Activated CD4-positive, alpha-beta T cell treated with anti-CD3 and anti-CD28 coated beads, Interleukin-2, amount 50 U/mL, for 1 hour (primary cell): ENCODE data around the gene IGHMBP2.

ENCODE experiments used
- DNase-seq: peaks from one replicate; pipeline ENCODE4 v3.0.0-alpha.2; 2020

IGHMBP2 gene

DNA sequence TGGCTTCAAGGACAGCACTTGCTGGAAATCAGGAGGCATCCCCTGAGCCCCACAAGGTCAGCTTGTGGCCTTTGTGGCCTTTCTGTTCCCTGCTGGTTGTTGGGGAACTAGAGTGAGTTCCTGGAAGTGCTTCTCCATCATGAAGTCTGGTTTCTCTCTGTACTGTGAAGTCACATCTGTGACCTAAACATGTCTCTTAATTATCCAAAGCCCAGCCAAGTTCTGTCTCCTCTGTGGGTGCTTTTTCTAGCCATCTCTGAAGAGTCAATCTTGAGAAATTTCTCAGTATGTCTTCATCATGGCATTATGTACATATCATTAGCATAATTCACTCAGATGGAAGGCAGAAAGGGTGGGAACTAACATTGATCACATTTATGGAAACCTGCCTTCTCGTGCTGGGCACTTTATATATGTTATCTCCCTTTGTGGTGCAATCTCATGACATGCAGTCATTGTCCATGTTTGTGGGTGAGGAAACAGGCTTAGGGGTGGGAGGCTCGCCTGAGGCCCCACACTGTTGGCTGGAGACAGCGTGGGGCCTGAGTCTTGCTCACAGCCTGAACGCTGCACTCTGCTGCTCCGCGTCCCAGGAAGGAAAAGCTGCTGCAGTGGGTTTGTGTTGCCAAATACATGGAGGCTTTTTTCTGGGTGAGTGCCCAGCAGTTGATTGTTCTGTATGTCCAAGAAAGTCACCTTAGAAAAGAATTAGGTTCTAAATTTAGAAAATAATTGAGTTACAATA is 24.6 kb downstream of the IGHMBP2 start:
- no peak for DNase-seq

DNA sequence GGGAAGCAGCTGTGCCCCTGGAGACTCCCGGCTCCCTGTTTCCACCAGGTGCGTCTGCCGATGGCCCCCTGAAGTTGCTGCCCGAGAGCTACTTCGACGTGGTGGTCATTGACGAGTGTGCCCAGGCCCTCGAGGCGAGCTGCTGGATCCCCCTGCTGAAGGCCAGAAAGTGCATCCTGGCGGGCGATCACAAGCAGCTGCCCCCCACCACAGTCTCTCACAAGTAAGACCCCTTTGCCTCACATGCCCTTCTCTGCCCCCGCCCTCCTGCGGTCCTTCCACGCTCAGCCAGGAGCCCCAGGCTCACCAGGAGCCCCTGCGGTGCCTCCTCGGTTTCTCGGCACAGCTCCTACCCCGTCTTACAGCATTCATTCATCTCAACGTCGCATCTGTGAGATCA is 25.4 kb downstream of the IGHMBP2 start:
- DNase-seq = no peak

DNA sequence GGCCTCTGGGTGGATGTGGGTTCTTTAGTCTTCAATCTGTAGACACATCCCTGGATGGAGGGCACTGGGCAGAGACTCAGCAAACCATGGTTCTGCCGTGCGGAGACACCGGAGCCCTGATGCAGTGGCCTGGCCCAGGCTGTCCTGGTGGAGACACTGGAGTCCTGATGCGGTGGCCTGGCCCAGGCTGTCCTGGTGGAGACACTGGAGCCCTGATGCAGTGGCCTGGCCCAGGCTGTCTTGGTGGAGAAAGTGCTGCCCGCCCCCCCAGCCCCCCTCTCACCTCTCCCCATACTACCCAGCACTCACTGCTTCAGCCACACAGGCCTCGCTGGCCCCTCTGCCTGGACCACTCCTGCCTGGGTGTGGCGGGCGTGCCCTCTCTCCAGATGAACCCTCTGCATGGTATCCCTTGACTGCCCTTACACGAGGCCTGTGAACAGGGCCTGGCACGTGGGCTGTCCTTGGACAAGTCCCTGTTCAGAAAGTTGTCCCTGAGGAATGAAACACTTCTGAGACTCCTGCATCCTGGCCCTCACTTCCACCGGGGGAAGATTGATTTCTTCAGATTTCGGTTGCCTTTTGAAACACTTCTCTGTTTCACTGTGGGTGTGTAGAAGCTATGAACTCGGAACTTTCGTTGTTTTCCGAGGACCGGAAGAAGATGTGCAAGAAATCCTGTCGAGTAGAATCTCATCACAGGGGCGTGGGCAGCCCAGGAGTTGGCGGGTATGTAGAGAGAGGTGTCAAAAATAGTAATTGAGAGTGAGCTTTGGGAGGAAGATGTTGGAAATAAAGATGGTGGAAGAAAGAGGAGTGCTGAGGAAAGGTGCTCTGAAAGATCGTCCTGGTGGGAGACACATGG is 26.2 kb downstream of the IGHMBP2 start:
- DNase-seq = no peak

DNA sequence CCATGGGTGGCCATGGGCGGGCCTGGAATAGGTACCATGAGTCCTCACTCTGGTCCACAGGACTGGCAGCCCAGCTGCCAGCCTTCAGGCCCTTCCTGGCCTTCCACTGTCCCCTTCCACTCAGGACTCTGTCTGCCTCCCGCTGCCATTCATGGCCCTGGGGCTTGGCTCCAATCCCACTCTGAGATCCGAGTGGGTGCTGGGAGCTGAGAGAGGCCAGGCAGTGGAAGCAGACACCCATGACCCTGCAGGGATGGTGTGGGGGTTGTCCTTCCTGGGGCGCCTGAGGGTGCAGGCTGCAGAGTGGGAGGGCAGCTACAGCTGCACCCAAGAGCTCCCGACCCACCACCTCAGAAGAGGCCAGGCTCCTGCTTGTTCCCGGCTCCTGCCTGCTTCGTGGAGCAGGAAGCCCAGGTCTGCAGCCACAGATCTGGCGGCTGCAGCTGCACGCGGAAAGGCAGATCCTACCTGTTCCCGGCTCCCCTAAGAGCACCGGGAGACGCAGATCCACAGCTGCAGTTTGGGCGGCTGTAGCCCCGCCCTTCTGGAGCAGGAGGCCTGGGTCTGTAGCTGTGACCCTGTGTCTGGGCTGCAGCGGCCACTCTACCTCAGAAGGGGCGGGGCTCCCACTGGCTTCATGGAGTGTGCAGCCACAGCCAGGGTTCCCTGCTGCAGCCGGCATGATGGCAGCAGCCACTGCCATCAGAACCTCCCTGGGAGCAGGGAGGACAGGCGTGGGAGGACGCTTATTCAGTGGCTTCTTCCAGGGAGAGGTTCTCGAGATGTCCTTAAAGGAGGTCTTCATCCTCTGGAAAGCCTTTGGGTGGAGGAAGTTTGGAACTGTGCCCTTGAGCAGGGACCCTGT is 27.5 kb downstream of the IGHMBP2 start:
- no peak for DNase-seq

DNA sequence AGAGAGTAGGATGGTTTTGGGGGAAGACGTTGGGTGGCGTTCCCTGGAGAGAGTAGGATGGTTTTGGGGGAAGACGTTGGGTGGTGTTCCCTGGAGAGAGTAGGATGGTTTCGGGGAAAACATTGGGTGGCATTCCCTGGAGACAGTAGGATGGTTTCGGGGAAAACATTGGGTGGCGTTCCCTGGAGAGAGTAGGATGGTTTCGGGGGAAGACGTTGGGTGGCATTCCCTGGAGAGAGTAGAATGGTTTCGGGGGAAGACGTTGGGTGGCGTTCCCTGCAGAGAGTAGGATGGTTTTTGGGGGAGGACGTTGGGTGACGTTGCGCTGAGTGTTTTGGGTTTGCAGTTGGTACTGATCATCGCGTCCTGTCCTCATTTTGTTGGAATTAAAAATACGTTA is 28.2 kb downstream of the IGHMBP2 start:
- no peak for DNase-seq

DNA sequence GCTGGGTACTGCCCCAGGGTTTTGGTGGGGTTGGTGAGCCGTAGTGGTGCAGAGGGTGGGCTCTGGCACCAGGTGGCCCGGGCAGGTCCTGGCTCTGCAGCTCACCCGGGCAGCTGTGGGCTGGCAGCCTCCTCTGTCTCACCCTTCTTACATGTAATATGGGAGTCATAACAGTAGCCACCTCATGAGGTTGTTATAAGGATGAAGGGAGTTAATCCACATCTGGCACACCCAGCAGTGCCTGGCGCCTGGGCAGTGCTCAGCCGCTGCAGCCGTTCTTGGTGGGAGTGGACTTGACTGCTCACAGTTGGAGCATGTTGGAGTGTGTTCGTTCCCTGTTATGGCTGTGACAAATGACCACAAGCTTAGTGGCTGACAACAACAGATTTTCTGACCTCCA is 28.7 kb downstream of the IGHMBP2 start:
- no peak for DNase-seq

DNA sequence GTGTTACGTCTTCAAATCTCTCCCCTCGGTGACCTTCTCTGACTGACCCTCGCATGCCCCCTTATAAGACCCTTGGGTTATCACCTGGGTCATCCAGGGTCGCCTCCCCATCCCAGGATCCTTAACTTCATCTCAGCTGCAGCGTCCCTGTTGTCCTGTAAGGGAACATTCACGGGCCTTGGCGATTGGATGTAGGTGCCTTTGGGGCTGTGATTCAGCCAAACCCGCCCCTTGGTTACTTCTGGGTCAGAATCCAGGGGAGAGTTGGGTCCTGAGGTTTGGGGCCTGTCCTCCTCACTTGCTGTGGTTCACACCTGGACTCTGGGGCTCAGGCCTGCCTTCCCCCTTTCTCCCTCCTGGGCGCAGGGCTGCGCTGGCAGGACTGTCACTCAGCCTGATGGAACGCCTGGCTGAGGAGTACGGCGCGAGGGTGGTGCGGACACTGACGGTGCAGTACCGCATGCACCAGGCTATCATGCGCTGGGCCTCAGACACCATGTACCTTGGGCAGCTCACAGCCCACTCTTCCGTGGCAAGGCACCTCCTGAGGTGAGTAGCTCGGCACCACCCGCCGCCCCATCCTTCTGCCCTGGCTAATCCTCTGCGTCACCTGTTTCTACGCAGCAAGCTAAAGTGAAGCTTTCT is 29.4 kb downstream of the IGHMBP2 start:
- no peak for DNase-seq

DNA sequence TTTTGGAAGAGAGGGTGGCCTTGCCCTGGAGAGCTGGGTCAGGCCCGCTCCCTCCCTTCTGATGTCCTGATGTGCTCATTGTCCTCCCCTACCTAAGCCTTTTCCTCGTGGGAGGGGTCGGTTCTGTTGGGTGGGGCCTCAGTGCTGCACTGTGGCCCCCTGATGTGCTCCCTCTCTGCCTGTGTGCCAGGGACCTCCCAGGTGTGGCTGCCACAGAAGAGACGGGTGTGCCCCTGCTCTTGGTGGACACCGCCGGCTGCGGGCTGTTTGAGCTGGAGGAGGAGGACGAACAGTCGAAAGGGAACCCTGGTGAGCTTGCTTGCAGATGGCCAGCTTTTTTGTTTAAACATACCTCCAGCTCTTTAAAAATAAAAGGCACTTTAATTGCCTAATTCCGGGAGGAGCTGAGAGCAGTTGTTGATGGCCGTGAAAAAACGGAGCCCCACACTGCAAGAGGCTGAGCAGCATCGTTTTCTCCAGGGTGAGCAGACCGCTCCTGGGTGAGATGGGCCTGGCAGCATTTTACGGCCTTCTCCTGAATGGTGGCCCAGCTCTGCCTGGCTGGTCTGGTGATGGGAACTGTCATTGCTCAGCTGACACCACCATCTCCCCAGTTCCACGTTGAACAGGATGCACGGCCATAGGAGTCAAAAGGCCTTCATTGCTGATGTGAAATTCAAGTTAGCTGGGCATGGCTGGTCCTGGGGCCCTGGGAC is 30.1 kb downstream of the IGHMBP2 start:
- no peak for DNase-seq

DNA sequence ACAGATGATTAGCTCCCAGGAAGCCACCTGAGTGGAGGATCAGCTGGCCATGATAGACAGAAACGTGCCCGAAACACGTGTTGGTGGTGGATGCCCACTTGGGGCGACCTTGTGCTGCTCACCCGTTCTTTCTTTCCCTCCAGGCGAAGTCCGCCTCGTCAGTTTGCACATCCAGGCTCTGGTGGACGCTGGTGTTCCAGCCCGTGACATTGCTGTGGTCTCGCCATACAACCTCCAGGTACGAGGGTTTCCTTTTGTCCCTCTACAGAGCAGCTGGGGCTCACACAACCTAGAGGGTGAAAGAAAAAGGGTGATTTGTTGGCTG is 30.6 kb downstream of the IGHMBP2 start:
- no peak for DNase-seq

DNA sequence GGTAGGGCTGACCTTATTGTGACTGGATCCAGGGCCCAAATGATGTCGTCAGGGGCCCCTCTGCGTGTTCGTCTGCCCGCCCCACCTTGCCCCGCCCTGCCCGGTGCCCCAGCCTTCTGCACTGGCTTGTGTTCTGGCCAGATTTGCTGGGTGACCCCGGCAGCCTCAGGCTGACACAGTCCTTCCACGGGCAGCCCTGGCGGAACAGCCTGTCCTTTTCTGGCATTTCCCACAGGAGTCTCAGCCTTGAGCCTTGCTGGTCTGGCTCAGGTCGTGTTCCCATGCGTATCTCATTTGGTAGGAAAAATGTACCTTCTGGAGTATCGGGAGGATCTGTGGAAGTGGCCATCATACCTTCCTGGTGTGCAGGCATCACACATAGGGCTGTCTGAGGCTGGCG is 31.0 kb downstream of the IGHMBP2 start:
- DNase-seq = no peak

DNA sequence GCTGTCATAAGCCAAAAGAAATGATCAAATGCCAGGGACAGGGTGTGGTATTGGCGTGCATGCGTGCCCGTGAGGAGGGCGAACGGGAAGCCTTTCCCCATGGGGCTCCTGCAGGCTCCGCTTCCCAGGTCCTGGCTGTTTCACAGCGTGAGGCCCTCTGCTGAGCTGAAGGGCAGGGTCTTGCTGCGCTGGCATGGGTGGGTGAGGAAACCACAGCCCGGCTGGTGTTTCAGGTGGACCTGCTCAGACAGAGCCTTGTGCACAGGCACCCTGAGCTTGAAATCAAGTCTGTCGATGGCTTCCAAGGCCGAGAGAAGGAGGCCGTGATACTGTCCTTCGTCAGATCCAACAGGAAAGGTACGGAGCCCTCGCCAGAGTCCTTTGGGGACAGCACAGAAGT is 31.4 kb downstream of the IGHMBP2 start:
- no peak for DNase-seq

DNA sequence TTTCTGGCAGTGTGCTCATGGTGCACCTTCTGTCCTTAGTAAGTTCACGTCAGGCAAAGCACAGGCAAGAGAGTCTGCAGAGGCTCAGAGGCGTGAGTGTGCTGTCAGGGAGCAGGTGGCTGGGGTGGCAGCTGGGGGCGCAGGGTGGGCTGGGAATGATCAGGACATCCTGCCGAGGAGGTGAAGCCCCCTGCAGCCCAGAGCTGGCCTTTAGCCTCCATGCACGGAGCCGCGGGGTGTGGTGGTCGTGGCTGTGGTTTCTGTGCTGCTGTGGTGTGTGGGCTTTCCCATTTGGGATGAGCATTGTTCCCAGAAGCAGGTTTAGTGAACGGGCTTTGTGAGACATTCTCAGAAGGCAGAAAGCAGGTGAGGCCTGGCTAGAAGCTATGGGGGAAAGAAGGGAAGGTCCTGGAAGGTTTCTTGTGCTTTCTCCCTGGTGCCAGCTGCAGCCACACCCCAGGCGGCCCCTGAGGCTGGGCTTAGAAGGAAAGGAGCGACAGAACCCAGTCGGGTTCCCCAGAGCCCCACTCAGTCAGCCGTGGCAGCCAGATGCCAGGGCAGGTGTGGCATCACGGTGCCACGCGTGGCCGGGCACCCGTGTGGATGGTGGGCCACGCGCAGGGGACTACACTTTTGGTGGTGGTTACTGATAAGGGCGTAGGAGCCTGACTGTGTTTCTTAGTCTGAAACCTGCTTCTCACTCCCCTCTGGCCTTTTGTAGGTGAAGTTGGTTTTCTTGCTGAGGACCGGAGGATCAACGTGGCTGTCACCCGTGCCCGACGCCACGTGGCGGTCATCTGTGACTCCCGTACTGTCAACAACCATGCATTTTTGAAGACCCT is 32.0 kb downstream of the IGHMBP2 start:
- DNase-seq = no peak

DNA sequence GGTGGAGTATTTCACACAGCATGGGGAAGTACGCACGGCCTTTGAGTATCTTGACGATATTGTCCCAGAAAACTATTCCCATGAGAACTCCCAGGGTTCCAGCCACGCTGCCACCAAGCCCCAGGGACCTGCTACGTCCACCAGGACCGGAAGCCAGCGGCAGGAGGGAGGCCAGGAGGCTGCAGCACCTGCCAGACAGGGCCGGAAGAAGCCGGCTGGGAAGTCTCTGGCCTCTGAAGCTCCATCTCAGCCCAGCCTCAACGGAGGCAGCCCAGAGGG is 32.6 kb downstream of the IGHMBP2 start:
- no peak for DNase-seq

DNA sequence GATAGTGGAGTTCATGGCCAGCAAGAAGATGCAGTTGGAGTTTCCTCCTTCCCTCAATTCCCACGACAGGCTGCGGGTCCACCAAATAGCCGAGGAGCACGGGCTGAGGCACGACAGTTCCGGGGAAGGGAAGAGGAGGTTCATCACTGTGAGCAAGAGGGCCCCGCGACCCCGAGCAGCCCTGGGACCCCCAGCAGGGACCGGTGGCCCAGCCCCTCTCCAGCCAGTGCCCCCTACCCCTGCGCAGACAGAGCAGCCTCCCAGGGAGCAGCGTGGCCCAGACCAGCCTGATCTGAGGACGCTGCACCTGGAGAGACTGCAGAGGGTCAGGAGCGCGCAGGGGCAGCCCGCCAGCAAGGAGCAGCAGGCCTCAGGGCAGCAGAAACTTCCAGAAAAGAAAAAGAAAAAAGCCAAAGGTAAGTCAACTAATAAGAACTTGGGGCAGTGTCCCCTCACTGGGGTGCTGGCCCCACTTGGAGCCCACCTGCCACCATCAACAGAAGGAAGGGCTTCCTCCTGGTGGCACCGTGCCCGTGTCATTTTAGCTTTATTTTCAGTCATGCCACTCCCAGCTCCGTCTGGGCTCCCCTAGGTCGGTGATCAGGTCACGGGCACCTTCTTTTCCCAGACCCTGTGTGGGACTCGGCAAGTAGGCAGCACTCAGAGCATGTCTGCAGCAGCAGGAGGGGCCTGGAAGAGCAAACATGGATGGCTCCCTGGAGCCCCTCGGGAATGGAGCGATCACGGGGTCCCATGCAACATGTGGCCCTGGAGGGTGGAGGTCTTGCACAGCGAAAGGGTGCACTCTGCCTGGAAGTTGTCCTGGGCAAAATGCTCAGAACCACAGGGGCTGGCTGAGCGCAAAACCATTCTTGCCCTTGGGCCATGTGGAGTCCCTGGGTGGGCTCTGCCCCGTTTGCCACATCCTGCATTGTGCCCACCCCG is 33.3 kb downstream of the IGHMBP2 start:
- DNase-seq = no peak

DNA sequence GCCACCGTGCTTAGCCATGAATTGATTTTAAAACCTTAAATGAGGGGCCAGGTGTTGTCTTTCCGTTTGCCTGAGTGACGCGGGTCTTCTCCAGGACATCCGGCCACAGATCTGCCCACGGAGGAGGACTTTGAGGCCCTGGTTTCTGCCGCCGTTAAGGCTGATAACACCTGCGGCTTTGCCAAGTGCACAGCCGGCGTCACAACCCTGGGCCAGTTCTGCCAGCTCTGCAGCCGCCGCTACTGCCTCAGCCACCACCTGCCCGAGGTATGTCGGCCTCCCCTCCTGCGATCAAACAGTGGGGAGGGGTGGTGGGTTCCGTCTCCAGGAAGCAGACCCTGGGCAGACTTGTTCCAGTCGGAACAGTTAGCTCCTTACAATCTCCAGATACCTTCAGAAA is 34.4 kb downstream of the IGHMBP2 start:
- DNase-seq = no peak

DNA sequence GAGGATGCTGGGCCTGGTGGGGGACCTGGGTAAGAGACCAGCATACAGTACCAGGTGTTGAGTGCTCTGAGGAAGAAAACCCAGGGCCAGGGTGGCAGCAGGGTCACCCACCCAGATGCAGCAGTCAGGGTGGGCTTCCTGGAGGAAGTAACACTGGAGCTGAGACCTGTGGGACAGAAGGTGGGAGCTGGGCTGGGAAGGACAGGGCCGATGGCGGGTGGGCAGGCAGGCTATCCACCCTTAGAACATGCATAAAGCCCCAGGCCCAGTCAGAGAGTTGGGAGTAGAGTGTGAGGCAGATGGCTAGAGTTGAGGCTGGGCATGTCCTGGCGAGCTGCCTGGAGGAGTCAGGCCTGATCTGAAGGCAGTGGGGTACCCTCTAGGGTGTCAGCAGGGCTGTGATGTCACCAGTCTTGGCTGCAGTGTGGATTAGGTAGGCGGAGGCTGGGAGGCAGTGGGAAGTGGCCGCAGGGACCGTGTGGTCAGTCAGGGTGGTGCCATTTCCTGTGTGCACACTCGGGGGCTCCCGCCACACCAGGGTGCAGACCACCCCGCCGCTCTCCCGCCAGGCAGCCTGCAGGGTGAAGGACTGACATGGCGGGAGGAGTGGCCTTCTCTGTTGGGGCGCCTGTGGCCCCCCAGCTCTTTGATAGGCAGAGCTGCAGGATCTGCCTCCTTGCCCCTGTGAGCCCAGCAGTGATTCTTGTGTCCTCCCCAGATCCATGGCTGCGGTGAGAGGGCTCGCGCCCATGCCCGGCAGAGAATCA is 35.3 kb downstream of the IGHMBP2 start:
- DNase-seq = no peak

DNA sequence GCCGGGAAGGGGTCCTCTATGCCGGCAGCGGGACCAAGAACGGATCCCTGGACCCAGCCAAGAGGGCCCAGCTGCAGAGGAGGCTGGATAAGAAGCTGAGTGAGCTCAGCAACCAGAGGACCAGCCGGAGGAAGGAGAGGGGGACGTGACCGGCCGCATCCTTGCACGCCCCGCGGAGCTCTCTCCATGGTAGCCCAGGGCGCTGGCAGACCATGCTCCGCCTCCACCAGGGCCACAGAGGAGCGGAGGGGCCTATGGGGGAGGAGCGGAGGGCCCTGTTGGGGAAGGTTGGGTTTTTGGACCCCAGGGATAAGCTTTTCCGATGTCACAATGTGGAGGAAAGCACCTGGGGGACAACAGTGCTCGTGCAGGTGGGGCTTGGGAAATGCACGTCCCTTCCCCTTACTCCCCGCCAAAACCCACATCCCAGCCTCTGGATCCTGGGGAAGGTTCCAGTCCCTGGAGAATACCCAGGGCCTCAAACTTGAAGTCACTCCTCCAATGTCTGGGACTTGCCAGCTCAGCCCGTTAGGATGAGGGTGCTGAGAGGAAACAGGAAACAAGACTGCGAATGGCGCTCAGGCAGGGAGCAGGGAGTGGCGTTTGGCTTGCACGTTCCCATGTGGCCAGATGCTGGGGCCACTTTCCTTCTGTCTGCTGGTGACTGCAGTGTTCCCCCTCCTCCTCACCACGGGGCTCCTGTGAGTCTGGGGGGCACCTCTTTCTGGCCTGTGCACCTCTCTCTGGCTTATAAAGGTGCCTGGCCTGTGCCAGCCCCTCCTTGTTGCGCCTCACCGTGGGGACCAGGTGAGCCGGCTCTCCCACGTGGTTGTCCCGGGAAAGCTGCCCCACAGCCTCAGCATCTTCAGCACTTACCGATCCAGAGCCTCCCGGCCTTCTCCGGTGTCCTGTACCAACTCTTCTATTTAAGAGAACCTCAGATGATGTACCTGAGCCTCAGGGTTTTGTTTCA is 36.2 kb downstream of the IGHMBP2 start:
- DNase-seq = no peak

DNA sequence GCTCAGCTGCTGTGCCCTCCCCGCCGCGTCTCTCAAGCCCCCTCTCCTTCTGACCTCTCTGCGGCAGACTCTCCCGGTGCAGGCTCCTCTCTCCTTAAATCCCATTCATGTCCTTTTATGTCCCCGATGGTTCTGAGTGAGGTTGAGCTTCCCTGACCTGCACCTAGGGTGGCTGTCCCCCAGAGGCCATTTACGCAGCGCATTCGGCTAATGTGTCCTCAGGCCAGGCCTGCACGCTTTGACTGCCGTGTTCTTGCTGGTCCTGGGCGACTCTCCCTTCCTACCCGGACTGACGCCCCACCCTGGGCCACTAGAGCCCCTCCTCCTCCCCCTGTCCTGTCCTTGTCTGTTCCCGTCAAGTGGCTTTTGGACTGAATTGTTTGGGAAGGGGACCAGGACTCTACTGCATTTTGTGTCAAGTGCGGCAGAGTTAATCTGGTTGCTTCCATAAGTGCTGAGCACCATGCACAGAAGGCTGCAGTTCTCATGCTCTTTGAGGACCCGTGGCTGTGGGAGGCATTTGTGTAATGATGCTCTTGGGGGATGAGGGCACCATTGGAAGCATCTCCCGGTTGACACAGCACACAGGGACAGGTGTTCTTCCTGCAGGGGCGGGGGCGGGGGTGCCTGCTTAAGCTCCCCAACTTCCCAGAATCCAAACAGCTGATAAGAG is 37.1 kb downstream of the IGHMBP2 start:
- no peak for DNase-seq
